PC-3 (cell line): Measurements from ENCODE around the gene TADA2B. TPM values are rescaled to one million over a fixed set of nuclear protein-coding genes. Genes with fewer than 3 reads are reported as not detected.
A peak's percentile ranks its signal among the peaks of the same experiment; 100 is the strongest.

Experiments
- ATAC-seq: fragments of 200-7000 bp; cut with Tn5 transposase; 2 replicates; pipeline ENCODE4 v1.9.1; 2020; ENCODE audit warnings: mild to moderate bottlenecking, moderate library complexity
- BruUV-seq: library from RNA; stranded (reverse); fragments of 400-500 nt; replicated peaks from 2 replicates; lab custom pipeline; 2021; lab: Mats Ljungman, UMichigan
- CTCF ChIA-PET: fragments of 300-600 bp; sonication (Branson Sonifier 250); formaldehyde crosslinking; loops from one replicate; lab custom pipeline; 2022; ENCODE audit warnings: antibody characterized with exemption; lab: Charles Lee
- POLR2A ChIA-PET: fragments of 300-600 bp; sonication (Branson Sonifier 250); formaldehyde crosslinking; loops from one replicate; lab custom pipeline; 2022; ENCODE audit warnings: antibody characterized with exemption; ENCODE audit not compliant: unreplicated experiment; lab: Charles Lee
- DNase-seq: peaks from one replicate; pipeline ENCODE4 v3.0.0-alpha.2; 2015
- H2AFZ ChIP-seq: fragments of 300-600 bp; sonication (generic); 2 replicates; pipeline ENCODE4 v1.6.0; 2016; ENCODE audit warnings: antibody characterized with exemption, low read length
- H3F3A ChIP-seq: fragments of 300-600 bp; sonication (generic); one replicate; pipeline ENCODE4 v1.6.0; 2017; ENCODE audit warnings: antibody characterized with exemption, low read length, control low read depth, mild to moderate bottlenecking; ENCODE audit not compliant: unreplicated experiment
- H3K27ac ChIP-seq: fragments of 300-600 bp; sonication (generic); 2 replicates; pipeline ENCODE4 v1.5.1; 2016; ENCODE audit warnings: mild to moderate bottlenecking, low read length
- H3K27me3 ChIP-seq: fragments of 300-600 bp; sonication (generic); 2 replicates; pipeline ENCODE4 v1.6.1; 2016; ENCODE audit warnings: low read length, mixed read lengths
- H3K36me3 ChIP-seq: fragments of 300-600 bp; sonication (generic); 2 replicates; pipeline ENCODE4 v1.6.1; 2016; ENCODE audit warnings: low read depth, mixed run types, low read length, mixed read lengths
- H3K4me1 ChIP-seq: fragments of 300-600 bp; sonication (generic); 2 replicates; pipeline ENCODE4 v1.5.1; 2016; ENCODE audit warnings: low read length; ENCODE audit not compliant: insufficient read depth
- H3K4me2 ChIP-seq: fragments of 300-600 bp; sonication (generic); 2 replicates; pipeline ENCODE4 v1.6.0; 2016; ENCODE audit warnings: low read length
- H3K4me3 ChIP-seq: fragments of 300-600 bp; sonication (generic); 2 replicates; pipeline ENCODE4 v1.5.1; 2016; ENCODE audit warnings: mild to moderate bottlenecking, low read length, mixed read lengths
- H3K79me2 ChIP-seq: fragments of 300-600 bp; sonication (generic); 2 replicates; pipeline ENCODE4 v1.6.1; 2017; ENCODE audit warnings: low read length, mixed read lengths
- H3K9ac ChIP-seq: fragments of 300-600 bp; sonication (generic); 2 replicates; pipeline ENCODE4 v1.6.0; 2016; ENCODE audit warnings: mild to moderate bottlenecking, low read length
- H3K9me2 ChIP-seq: fragments of 300-600 bp; sonication (generic); replicated peaks from 2 replicates; pipeline ENCODE4 v1.6.1; 2016; ENCODE audit warnings: mixed run types, low read length, mixed read lengths
- H3K9me3 ChIP-seq: fragments of 300-600 bp; sonication (generic); 2 replicates; pipeline ENCODE4 v1.6.1; 2016; ENCODE audit warnings: low read length, mixed read lengths
- H4K20me1 ChIP-seq: fragments of 300-600 bp; sonication (generic); 2 replicates; pipeline ENCODE4 v1.6.1; 2016; ENCODE audit warnings: low read length, mixed read lengths
- CTCF ChIP-seq: fragments of 300-600 bp; sonication (generic); conservative IDR thresholded peaks from 2 replicates; pipeline ENCODE4 v1.5.1; 2017; ENCODE audit warnings: antibody characterized with exemption, low read depth, mild to moderate bottlenecking, low read length
- EZH2 ChIP-seq: fragments of 300-600 bp; sonication (generic); IDR thresholded peaks from one replicate; pipeline ENCODE4 v1.6.1; 2017; ENCODE audit warnings: antibody characterized with exemption, mild to moderate bottlenecking, low read length; ENCODE audit not compliant: unreplicated experiment
- EZH2phosphoT487 ChIP-seq: fragments of 300-600 bp; sonication (generic); IDR thresholded peaks from 2 replicates; pipeline ENCODE4 v1.6.1; 2018; ENCODE audit warnings: mild to moderate bottlenecking, antibody characterized with exemption, low read length, borderline replicate concordance
- intact Hi-C: fragments of 100-400 bp; cut with micrococcal nuclease; formaldehyde crosslinking; loops from 2 replicates; pipeline ENCODE4 v1.9.0; 2023
- total RNA-seq: library from RNA; depleted of rRNA; stranded (reverse); fragments of >200 nt; gene quantifications from 2 replicates; pipeline ENCODE4 v1.2.3, GENCODE V29; 2014

TADA2B gene
- total RNA-seq, 1 experiment from 2014 or later, result 14.7 TPM

- H3K4me1 ChIP-seq, result peaks cover 11% of the 10 kb centered on the region
- no peak for ATAC-seq
- no peaks in the 10 kb centered on the region for H3F3A ChIP-seq
- H3K79me2 ChIP-seq, result no peaks in the 10 kb centered on the region; the same call in 1 of the 2 replicates
- intact Hi-C loops, result no loop called here
- ChIA-PET CTCF (no interaction called here), POLR2A (interaction anchor here (1.0 kb wide), 1 partner anchor 14 kb away, joined by 5 read pairs; no protein-coding TSS in a partner anchor)
- no peaks in the 10 kb centered on the region for H3K9me3 ChIP-seq
- H3K27ac ChIP-seq, result no peak overlapping the region
- BruUV-seq, result no TSS peak
- no peak for DNase-seq
- no peak overlapping the region for H2AFZ ChIP-seq
- H3K9me2 ChIP-seq, result no peaks in the 10 kb centered on the region
- H3K9ac ChIP-seq, result no peak overlapping the region
- no peak overlapping the region for H3K4me2 ChIP-seq
- no peaks in the 10 kb centered on the region for H4K20me1 ChIP-seq
- TF ChIP-seq CTCF (no peak), EZH2phosphoT487 (no peak), EZH2 (no peak)
- no peak overlapping the region for H3K4me3 ChIP-seq
- H3K36me3 ChIP-seq, result peaks cover 3% of the 10 kb centered on the region; the same call in 1 of the 2 replicates
- H3K27me3 ChIP-seq, result no peaks in the 10 kb centered on the region
These were observed 22.3 kb upstream of the TADA2B start for GRCh38 chr4:7020856-7021255.

- POLR2A ChIA-PET, result no interaction called here
- ATAC-seq (no peak), DNase-seq (no peak)
- no peaks in the 10 kb centered on the region for H3F3A ChIP-seq
- H3K27ac ChIP-seq, result peak overlapping the region; percentile 87
- CTCF ChIA-PET, result interaction anchor here (1.0 kb wide), 1 partner anchor 22 kb away, joined by 3 read pairs; the partner anchor contains the start of gene TADA2B
- H3K9me3 ChIP-seq, result no peaks in the 10 kb centered on the region
- no peak overlapping the region for H2AFZ ChIP-seq
- peaks cover 3% of the 10 kb centered on the region for H3K36me3 ChIP-seq
- H3K9ac ChIP-seq, result 0 out of 2 replicates have a peak overlapping the region, but pooled peaks have one; percentile 50
- H4K20me1 ChIP-seq, result no peaks in the 10 kb centered on the region
- H3K4me1 ChIP-seq, result peaks cover 11% of the 10 kb centered on the region
- H3K27me3 ChIP-seq, result no peaks in the 10 kb centered on the region
- no peak overlapping the region for H3K4me2 ChIP-seq
- no peaks in the 10 kb centered on the region for H3K9me2 ChIP-seq
- H3K4me3 ChIP-seq, result no peak overlapping the region
- H3K79me2 ChIP-seq, result no peaks in the 10 kb centered on the region; the same call in 1 of the 2 replicates
- intact Hi-C loops, result no loop called here
- TF ChIP-seq EZH2phosphoT487, result no peak
- no peak for TF ChIP-seq CTCF
- no peak for TF ChIP-seq EZH2
- no TSS peak for BruUV-seq
These were observed 21.8 kb upstream of the TADA2B start for GRCh38 chr4:7021355-7021754.
